Measurements from ENCODE around the gene ITGBL1.

DNA sequence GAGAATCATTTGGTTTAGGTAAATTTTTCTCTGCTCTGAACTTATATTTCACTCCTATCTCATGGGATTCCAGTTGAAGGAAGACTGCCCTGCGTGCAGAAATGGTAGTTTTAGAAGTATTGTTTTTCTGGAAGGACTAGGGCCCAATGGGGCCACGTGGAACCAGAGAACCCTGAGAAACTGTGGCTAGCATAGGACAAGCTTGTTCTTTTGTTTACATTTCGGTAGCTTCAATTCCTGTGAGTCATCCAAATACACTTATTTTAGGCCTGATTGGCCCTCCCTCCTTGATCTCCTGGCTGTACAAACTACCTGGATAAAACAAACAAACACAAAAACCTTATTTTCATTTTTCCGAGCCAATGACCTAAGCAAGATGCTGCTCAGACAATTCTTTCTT is 124.0 kb downstream of the ITGBL1 start:
- TF ChIP-seq, protein P1, sequence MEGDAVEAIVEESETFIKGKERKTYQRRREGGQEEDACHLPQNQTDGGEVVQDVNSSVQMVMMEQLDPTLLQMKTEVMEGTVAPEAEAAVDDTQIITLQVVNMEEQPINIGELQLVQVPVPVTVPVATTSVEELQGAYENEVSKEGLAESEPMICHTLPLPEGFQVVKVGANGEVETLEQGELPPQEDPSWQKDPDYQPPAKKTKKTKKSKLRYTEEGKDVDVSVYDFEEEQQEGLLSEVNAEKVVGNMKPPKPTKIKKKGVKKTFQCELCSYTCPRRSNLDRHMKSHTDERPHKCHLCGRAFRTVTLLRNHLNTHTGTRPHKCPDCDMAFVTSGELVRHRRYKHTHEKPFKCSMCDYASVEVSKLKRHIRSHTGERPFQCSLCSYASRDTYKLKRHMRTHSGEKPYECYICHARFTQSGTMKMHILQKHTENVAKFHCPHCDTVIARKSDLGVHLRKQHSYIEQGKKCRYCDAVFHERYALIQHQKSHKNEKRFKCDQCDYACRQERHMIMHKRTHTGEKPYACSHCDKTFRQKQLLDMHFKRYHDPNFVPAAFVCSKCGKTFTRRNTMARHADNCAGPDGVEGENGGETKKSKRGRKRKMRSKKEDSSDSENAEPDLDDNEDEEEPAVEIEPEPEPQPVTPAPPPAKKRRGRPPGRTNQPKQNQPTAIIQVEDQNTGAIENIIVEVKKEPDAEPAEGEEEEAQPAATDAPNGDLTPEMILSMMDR (IDR thresholded peaks at IDR 0.05) = no peak
- TF ChIP-seq POLR2A (IDR thresholded peaks at IDR 0.05) = no peak
